Measurements from ENCODE around the gene PITPNC1.

DNA sequence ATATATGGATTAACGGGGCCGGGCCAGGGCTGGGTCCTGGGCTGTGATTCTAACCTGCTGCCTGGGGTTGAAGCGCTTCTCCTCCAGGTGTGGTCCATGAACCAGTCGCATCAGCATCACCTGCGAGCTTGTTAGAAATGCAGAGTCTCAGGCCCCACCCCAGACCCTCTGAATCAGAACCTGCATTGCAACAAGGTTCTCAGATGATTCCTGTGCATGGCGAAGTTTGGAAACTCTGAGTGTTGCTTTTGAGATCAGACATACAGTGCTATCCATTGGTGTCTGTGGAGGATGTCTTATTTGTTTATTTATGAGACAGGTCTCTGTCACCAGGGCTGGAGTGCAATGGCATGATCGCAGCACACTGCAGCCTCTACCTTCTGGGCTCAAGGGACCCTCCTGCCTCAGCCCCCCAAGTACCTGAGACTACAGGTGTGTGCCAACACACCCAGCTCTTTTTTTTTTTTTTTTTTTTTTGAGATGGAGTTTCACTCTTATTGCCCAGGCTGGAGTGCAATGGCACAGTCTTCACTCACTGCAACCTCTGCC is 99.8 kb downstream of the PITPNC1 start:
- no peak for TF ChIP-seq TAF1 (IDR thresholded peaks at IDR 0.05; ENCODE audit: borderline replicate concordance, insufficient read depth, low read length)
- TF ChIP-seq POLR2AphosphoS5 (IDR thresholded peaks at IDR 0.05; ENCODE audit: low read depth, low read length): no peak
- TF ChIP-seq SIN3A (IDR thresholded peaks at IDR 0.05; ENCODE audit: borderline replicate concordance, insufficient read depth, low read length): no peak
- TF ChIP-seq, protein P1, sequence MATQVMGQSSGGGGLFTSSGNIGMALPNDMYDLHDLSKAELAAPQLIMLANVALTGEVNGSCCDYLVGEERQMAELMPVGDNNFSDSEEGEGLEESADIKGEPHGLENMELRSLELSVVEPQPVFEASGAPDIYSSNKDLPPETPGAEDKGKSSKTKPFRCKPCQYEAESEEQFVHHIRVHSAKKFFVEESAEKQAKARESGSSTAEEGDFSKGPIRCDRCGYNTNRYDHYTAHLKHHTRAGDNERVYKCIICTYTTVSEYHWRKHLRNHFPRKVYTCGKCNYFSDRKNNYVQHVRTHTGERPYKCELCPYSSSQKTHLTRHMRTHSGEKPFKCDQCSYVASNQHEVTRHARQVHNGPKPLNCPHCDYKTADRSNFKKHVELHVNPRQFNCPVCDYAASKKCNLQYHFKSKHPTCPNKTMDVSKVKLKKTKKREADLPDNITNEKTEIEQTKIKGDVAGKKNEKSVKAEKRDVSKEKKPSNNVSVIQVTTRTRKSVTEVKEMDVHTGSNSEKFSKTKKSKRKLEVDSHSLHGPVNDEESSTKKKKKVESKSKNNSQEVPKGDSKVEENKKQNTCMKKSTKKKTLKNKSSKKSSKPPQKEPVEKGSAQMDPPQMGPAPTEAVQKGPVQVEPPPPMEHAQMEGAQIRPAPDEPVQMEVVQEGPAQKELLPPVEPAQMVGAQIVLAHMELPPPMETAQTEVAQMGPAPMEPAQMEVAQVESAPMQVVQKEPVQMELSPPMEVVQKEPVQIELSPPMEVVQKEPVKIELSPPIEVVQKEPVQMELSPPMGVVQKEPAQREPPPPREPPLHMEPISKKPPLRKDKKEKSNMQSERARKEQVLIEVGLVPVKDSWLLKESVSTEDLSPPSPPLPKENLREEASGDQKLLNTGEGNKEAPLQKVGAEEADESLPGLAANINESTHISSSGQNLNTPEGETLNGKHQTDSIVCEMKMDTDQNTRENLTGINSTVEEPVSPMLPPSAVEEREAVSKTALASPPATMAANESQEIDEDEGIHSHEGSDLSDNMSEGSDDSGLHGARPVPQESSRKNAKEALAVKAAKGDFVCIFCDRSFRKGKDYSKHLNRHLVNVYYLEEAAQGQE (IDR thresholded peaks at IDR 0.05; ENCODE audit: insufficient read depth in 1 of 2, low read depth in 2 of 2, low read length in 2 of 2): no peak

Measured in PFSK-1 (cell line).